Renal cortex interstitium (tissue), 11 donors: Measurements from ENCODE around the gene PHF21B. TPM values are rescaled to one million over a fixed set of nuclear protein-coding genes. Genes with fewer than 3 reads are reported as not detected.
A peak's percentile ranks its signal among the peaks of the same experiment; 100 is the strongest.

Source experiments
- DNase-seq, 11 donors: peaks; one replicate each; pipeline ENCODE4 v3.0.0-alpha.2; 2013; ENCODE audit warnings: low read depth in 9 of 11, low spot score in 4 of 11; ENCODE audit errors: extremely low read depth in 1 of 11
- polyA plus RNA-seq, 3 donors: library from polyadenylated mRNA; unstranded; fragments of 120-200 nt; gene quantifications; one replicate each; pipeline ENCODE4 v1.2.1, GENCODE V29; 2013; ENCODE audit not compliant: insufficient read length in 3 of 3

Gene PHF21B
- polyA plus RNA-seq, 3 donors = 4.3 to 7.4 (median 4.5) TPM

DNA sequence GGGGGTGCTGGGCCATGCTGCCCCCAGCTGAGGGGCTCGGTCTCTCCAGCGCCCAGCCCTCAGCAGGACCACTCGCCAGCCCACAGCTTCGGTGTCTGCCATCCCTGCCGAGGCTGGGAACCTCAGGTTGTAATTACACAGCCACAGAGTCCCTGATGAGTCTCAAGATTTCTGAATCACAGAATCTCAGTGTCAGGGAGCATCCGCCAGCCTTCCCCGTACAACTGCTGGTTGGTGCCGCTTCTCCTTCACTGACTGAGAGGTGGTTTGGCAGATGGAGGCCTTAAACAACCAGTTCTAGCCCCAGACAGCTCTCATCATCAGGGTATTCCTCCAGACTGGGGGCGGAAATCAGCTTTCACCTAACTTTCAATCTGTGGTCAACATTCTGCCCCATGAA is 13.7 kb downstream of the PHF21B start:
- DNase-seq = no peak

DNA sequence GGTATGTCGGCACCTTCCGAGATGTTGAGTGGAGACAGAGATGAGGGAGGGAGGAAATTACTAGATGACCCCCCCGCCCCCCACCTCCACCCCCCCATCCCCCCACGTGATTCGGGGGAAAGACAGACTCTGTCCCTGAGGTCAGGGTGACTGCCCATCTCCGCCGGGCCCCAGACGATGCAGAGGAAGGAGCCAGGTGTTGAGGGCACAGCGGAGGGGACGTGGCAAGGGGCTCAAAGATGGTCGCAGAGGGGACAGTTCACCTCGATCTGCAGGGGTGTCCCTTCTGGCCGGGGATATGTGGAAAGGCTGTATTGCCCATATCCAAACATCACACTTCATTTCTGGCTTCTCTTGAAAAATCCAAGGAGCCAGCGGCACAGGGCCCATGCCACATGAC is 14.1 kb downstream of the PHF21B start:
- no peak for DNase-seq

DNA sequence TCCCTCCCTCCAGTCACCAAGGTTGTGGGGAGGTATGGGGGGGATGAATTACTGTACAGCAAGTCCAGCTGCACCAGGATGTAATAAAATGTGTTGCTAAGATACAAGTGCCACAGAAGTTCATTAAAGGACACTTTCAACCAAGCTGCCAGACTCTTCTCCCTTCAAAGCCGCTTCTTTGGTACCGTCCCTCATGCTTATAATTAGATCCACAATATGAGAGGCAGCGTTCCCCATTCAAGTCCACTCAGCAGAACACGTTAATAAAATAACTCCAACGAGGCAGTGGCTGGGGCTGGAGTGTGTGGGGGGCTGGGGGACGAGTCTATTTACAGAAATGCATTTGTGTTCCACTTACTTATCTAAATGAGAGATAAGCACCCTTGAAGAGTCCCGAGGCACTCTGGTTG is 14.7 kb downstream of the PHF21B start:
- peak in 5 of 11 donors; percentile 24 to 59 (median 39) for DNase-seq

DNA sequence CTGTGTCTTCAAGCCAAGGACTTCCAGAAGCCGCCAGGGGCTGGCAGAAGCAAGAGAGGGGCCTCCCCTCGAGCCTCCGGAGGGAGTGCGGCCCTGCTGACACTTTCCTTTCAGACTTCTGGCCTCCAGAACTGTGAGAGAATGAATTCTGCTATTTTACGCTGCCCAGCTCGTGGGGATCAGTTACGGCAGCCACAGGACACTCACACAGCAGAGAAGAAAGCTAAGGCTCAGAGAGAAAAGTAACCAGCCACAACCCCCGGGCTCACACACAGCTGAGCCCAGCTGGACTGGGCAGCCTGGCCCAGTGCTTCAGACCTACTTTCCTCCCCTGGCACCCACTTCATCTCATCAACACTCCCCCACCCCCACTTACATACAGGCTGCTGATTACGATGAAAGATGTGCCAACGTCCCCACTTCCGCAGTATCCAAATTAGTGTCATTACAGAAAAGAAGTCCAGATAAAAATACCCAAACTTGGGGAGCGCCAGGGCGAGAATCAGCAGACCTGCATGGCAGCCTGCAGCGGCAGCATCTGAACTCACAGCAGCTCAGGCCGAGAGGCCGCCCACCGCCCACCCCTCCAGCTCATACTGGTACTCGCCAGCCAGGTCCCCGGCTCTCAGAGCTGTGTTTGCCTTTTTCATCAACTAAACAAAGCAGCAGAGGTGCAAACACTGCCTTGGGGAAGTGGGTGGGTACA is 15.3 kb downstream of the PHF21B start:
- DNase-seq = no peak

DNA sequence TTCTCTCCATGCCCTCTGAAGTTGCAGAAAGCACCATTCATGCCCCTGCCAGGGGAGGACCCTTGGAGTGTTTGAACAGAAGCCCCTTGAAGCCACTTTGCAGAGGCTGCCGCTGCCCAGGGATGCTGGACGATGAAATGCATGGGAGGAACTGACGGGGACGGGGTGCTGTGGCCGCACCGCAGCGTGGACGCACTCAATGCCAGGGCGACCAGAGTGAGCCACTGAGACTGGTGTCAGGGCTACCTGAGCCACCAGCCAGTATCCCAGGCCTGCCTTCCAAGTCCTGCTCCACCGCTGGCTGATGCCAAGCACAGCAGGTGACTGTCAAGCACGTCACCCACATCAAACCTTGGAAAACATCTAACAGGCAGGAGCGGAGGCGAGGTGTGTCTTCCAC is 17.6 kb downstream of the PHF21B start:
- DNase-seq = no peak

DNA sequence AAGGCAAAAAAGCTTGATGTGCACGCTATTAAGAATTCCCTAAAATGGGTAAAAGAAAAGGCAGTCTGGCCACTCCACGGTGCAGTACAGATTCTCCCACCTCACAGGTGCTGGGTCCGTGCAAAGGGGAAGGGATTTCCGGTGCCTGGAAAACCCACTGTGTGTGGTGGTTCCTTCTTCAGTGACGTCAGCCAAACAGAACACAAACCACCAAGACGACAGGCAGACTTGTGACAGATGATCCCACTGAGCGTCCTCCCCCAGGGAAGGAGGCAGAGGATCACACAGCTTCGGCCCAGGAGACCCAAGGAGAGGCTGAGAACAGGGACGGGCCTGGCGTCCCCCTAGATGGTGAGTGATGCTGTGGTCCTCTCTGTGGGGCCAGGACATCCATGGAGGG is 18.6 kb downstream of the PHF21B start:
- DNase-seq = no peak

DNA sequence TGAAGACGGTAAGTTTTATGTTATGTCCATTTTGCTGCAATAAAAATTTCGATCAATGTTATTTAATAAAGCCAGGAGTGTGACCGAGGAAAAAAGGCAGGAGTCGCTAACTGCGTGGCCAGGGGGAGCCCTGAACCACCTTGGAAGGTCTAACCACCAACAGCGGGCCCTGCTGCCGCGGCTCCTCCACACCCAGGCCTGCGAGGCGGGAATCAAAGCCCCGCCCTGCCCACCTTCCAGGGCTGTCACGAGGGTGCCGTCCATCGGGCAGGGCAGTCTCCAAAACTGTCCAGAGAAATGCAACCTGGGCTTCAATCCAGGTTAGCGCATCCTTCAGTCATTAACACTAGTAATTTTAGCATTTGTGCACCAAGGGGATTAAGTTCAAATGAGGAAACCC is 19.0 kb downstream of the PHF21B start:
- DNase-seq = no peak

DNA sequence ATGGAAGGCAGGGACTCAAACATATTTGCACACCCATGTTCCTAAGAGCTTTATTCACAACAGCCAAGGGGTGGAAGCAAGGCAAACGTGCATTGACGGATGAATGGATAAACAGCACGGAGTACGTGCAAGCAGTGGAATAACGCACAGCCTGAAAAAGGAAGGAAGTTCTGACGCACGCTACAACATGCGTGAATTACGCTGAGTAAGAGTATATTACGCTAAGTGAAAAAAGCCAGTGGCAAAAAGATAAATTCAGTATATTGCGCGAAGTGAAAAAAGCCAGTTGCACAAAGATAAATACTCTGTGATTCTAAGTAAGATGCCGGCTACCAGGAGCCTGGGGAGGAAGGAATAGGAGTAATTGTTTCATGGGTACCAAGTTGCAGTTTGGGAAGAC is 19.5 kb downstream of the PHF21B start:
- DNase-seq = no peak

DNA sequence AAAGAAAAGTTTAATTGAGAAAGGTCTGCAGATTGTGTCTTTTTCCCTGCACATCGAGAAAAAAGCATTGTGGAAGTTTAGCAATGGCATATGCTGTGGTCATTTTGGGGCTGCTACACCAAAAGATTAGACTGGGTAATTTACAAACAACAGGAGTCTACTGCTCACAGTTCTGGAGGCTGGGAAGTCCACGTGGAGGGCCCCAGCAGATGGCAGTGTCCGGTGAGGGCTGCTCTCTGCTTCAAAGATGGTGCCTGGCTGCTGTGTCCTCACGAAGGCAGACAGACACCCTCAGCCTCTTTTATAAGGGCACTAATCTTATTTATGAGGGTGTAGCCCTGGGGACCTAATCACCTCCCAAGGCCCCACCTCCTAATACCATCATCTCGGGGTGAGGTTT is 21.1 kb downstream of the PHF21B start:
- no peak for DNase-seq

DNA sequence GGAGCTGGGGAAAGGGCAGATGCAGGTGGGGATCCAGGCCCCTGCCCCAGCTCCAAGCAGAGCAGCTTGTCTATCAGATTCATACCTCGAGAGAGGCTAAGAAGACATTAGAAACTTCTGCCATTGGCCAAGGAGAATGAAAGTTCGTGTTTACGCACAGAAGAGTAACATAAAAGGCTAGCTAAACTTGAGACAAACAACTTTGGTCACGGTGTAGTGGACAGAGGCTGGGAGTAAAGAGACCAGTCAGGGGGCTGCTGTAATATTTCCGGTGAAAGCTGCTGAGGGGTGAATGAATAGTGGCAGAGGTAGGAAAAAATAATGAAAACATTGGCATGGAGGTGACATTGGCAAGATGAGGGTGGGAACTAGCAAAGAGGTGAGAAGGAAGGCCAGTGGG is 22.9 kb downstream of the PHF21B start:
- DNase-seq = peak in 2 of 11 donors; percentile 14 to 24

DNA sequence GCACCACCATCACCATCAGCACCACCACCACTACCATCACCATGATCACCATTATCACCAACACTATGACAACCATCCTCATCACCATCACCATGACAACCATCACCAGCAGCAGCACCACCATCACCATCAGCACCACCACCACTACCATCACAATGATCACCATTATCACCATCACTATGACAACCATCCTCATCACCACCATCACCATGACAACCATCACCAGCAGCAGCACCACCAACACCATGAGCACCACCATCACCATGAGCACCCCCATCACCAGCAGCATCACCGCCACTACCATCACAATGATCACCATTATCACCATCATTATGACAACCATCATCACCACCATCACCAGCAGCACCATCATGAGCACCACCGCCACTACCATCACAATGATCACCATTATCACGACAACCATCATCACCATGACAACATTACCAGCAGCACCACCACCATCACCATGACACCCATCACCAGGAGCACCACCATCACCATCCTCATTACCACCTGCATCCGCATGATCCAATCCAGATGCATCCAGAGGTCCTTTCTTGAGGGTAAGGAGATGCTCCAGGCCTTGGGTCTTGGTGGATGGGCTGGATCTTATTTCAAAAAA is 23.8 kb downstream of the PHF21B start:
- DNase-seq = no peak

DNA sequence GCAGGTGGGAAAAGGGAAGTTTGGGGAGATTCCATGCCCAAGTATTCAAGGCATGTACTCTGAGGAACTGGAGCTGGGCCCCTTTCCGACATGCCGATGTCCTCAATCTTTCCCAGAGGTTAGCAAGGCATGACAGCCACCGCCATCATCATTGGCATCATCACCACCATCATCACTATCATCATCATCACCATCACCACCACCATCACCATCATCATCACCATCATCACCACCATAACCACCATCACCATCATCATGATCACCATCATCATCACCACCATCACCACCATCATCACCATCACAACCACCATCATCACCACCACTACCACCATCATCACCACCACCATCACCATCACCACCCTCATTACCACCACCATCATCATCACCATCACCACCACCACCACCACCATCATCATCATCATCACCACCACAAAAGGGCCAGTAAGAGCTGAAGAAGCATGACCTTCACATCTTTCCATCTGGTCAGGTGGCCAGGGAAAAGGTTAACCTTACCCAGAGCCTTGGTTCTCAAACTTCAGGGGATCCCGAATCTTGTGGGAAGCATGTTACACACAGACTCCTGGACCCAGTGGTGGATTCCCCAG is 25.8 kb downstream of the PHF21B start:
- DNase-seq = no peak

DNA sequence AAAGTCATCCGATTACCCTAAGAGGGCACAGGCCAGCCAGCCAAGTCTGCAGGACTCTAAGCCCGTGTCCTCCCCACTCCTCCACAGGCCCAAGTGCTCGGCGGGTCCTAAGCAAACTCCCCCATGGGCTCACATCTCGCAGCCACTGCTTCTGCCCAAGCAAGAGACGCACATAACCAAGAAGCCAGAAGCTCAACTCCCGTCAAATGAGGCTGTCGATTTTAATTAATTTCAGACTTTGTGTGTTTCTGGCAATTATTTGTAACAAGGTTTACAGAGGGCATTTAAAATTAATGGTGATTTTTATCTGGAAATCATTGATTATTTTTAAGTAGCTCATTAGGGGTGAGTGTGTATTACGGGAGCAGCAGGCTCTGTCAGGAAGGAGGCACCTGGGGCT is 27.4 kb downstream of the PHF21B start:
- DNase-seq = no peak

DNA sequence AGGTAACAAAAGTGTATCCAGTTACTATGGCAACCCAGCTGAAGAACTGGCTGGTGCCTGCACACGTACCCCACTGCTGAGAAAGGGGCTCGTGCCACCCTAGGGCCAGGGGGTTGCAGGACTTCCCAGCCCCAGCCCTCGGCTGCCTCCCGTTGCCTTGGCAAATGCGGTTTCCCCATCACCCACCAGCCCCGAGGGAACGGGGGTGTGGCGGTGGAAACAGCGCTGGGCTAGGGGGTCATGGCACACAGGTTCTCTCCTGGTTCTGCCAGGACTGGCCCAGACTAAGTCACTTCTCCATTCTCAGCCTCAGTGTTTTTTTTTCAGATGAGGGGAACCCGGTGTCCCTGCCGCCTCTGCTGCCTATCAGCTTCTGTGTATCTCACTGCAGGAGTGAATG is 27.9 kb downstream of the PHF21B start:
- no peak for DNase-seq

DNA sequence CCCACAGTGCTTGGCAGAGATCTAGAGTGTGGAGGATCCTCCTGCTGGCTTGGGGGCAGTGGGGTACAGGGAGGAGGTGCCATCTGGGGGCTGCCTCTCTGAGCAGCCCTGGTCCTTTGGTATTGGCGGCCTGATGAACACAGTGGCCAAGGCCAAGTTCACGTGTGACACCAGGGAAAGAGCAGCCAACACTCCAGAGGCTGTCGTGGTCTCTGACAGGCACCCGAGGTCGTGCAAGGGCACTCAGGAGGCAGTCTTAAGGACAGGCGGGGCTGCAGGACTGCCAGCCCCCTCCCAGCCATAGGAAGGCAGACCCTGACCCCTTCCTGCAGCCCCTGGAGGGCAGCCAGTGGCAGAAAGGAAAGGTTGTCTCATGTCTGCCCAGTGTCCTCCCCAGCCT is 30.7 kb downstream of the PHF21B start:
- DNase-seq = no peak

DNA sequence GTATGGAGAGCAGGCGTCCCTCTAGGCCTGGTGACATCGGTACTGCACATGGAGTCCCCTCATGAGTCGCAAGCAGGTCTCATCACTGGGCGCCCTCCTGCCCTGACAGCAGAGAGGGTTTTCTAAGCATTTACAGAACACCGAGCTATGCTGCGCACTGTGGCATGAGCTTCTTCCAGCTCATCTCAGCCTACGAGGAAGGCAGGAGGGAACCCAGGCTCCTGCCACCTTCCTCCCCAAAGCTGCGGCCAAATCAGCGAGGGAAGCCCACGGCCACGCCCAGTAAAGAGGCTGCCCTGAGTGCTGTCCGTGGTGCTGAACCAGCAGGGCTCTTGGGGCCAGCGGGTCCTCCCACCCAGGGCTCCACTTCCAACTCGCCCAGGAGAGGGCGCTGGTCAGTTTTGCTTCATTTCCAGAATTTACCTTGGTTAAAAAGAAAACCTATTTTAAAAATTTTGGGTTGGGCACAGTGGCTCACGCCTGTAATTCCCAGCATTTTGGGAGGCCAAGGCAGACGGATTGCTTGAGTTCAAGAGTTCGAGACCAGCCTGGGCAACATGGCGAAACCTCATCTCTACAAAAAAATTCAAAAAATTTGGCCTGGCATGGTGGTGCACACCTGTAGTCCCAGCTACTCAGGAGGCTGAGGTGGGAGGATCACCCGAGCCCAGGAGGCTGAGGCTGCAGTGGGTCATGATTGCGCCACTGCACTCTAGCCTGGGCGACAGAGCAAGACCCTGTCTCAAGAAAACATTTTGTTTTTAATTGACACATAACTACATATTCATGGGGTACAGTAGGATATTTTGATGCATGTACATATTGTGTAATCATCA is 34.2 kb downstream of the PHF21B start:
- DNase-seq = peak; percentile 78 to 93 (median 88)

DNA sequence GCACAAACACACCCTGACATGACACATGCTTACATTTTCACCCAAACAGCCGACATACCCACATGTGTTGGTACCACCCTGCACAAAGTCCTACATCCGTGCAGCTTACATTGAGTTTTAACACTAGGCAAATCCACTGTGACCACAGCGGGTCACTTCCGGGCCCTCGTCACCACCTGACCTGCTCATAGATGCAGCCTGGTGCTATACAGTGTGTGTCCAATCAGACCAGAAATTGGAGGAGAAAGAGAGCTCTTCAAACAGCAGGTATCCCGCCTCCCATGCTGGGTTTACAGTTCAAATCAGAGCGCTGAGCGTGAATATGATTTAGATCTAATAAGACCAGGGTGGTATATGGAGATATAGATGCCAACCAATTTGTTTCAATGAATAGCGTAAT is 35.4 kb downstream of the PHF21B start:
- no peak for DNase-seq

DNA sequence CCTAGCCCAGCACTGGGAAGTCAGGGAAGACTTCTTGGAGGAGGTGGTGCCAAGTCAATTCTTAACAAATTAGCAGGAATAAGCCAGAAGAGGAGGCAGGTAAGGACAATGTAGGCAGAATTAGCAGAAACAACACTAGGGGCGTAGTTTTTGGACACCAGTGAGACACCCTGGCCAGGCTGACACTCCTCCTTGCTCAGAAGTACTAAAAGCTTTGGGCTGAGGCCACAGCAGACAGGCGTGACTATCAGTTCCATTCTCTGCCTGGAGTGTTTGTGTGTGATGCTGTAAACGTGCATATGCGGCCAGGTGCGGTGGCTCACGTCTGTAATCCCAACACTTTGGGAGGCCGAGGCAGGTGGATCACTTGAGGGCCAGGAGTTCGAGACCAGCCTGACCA is 36.0 kb downstream of the PHF21B start:
- no peak for DNase-seq

DNA sequence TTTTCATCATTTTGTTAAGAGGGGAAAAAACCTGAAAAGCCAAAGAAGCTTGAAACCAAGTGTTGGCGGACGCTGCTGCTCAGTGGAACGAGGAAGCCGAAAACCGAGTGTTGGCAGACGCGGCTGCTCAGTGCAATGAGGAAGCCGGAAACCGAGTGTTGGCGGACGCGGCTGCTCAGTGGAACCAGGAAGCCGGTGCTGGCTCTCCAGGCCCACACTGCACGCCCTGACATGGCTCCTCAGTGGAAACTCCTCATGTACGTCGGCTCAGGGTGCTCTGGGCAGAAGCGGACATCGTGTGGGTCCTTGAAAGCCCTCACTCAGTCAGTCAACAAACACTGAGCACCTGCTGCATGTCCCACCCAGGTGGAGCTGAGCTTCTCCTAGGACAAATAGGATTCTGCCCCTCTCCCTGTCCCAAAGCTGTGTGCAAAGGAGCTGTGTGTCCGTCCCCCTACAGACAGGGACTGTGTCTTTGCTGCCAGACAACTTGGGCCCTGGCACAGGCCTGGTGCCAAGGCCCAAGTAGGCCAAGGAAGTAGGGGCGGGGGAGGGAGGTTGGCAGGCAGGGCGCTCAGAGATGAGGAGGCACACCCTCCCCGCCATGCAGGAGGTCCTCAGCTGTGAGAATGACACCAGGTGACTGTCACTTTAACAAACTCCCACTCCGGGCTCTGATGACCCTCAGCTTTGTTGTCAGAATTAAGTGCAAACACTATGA is 37.3 kb downstream of the PHF21B start:
- DNase-seq = no peak
